Erythroblast (primary cell): Measurements from ENCODE around the gene GALNT5.

Experiments
- GATA1 ChIP-seq: IDR thresholded peaks from 2 replicates; pipeline ENCODE4 v1.6.1; 2011; ENCODE audit warnings: low read depth, mild to moderate bottlenecking, control low read depth, low read length, moderate library complexity
- POLR2A ChIP-seq: IDR thresholded peaks from 2 replicates; pipeline ENCODE4 v1.6.1; 2011; ENCODE audit warnings: mild to moderate bottlenecking, low read length

DNA sequence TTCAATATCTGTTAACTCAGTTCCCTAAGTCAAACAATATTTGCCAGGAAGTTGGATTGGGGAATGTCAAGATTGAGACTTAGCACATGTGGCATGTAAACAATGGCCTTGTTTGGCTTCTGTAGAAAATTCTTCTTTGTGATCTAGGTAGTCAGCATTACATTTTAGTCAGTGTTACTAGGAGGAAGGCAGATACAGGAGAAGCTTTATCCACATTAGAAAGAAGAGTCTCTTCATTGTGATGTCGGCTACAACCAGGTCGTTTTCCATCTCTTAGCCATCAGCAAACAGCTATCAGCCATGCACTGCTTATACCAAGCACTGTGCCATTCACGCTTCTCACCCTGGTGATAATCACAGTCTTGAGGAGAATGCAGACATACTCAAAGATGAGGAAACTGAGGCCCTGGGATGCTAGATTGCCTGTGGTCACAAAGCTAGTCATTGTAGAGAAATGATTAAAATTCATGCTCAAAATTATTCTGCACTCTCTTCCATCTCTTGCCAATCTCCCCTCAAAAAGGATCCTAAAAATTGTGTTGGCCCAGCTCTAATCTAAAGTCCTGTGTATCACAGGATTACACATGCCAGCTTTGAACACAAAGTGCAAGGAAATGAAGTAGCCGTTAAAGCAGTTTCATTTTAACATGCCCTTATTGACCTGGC is 3.2 kb downstream of the GALNT5 start:
- TF ChIP-seq POLR2A (no peak), GATA1 (no peak)
